SK-N-SH (cell line): ENCODE measurements around the gene PORCN. TPM values are rescaled to one million over a fixed set of nuclear protein-coding genes. Genes with fewer than 3 reads are reported as not detected.

Experiments used
- CTCF ChIA-PET: fragments of 300-600, 350-600 bp; formaldehyde crosslinking; extraction: SDS; loops from one replicate; lab custom pipeline; 2021; lab: Yijun Ruan, JAX
- POLR2A ChIA-PET: fragments of 350-600 bp; sonication (Branson Sonifier 250); formaldehyde crosslinking; extraction: SDS; loops from one replicate; lab custom pipeline; 2020; ENCODE audit warnings: antibody characterized with exemption, inconsistent platforms; lab: Yijun Ruan, JAX
- DNase-seq: peaks from one replicate; pipeline ENCODE4 v3.0.0; 2012
- H2AFZ ChIP-seq: fragments of 200-600 bp; sonication (generic); 2 replicates; pipeline ENCODE4 v1.8.1; 2016; ENCODE audit warnings: antibody characterized with exemption, mild to moderate bottlenecking, low read depth
- H3F3A ChIP-seq: fragments of 200-600 bp; sonication (generic); replicated peaks from 2 replicates; pipeline ENCODE3; 2016; ENCODE audit warnings: antibody characterized with exemption, mild to moderate bottlenecking; ENCODE audit not compliant: insufficient read depth
- H3K27ac ChIP-seq, 2 experiments: fragments of 200-500 bp in 1 of 2; fragments of 200-600 bp in 1 of 2; sonication (Bioruptor generic) in 1 of 2; sonication (generic), shearing (Covaris generic) in 1 of 2; 2 replicates each; pipeline versions ENCODE4 v1.5.1 to v1.6.1; 2014 to 2016; ENCODE audit warnings: low read depth in 2 of 2, inconsistent platforms in 1 of 2, low read length in 1 of 2, mild to moderate bottlenecking in 1 of 2, mixed read lengths in 1 of 2
- H3K27me3 ChIP-seq: fragments of 200-600 bp; sonication (generic), shearing (Covaris generic); 2 replicates; pipeline ENCODE4 v1.6.1; 2016; ENCODE audit warnings: mixed run types; ENCODE audit not compliant: insufficient read depth
- H3K36me3 ChIP-seq, 2 experiments: fragments of 200-500 bp in 1 of 2; fragments of 200-600 bp in 1 of 2; sonication (Bioruptor generic) in 1 of 2; sonication (generic) in 1 of 2; replicated peaks in 1 of 2; 2 replicates each; pipeline versions ENCODE3 to v1.5.1; 2014 to 2016; ENCODE audit warnings: low read length in 1 of 2, mild to moderate bottlenecking in 1 of 2; ENCODE audit not compliant: insufficient read depth in 2 of 2, control insufficient read depth in 1 of 2
- H3K4me1 ChIP-seq, 2 experiments: fragments of 200-500 bp in 1 of 2; fragments of 200-600 bp in 1 of 2; sonication (Bioruptor generic) in 1 of 2; sonication (generic), shearing (Covaris generic) in 1 of 2; 2 replicates each; pipeline versions ENCODE4 v1.5.1 to v1.6.1; 2014 to 2016; ENCODE audit warnings: low read depth in 1 of 2, low read length in 1 of 2, mixed run types in 1 of 2; ENCODE audit not compliant: insufficient read depth in 2 of 2, control insufficient read depth in 1 of 2
- H3K4me2 ChIP-seq: fragments of 200-600 bp; sonication (generic), shearing (Covaris generic); 2 replicates; pipeline ENCODE4 v1.6.1; 2017; ENCODE audit warnings: mixed run types
- H3K4me3 ChIP-seq, 2 experiments: fragments of 200-500 bp in 1 of 2; fragments of 200-600 bp in 1 of 2; sonication (Bioruptor generic) in 1 of 2; sonication (generic), shearing (Covaris generic) in 1 of 2; 2 replicates each; pipeline versions ENCODE4 v1.5.1 to v1.8.1; 2014 to 2016; ENCODE audit warnings: low read depth in 2 of 2, inconsistent platforms in 1 of 2, low read length in 1 of 2, mild to moderate bottlenecking in 1 of 2, mixed read lengths in 1 of 2, moderate library complexity in 1 of 2
- H3K79me2 ChIP-seq: fragments of 200-600 bp; sonication (generic); 2 replicates; pipeline ENCODE4 v1.8.1; 2017; ENCODE audit warnings: mild to moderate bottlenecking; ENCODE audit not compliant: insufficient read depth
- H3K9ac ChIP-seq: fragments of 200-600 bp; sonication (generic); 2 replicates; pipeline ENCODE4 v1.6.1; 2017; ENCODE audit warnings: mixed run types
- H3K9me2 ChIP-seq: fragments of 200-600 bp; sonication (generic); 2 replicates; pipeline ENCODE4 v1.6.1; 2017; ENCODE audit warnings: mixed run types
- H3K9me3 ChIP-seq: fragments of 200-600 bp; sonication (generic); 2 replicates; pipeline ENCODE4 v1.6.1; 2017; ENCODE audit warnings: mixed run types, mild to moderate bottlenecking, moderate library complexity
- H4K20me1 ChIP-seq: fragments of 200-600 bp; sonication (generic); 2 replicates; pipeline ENCODE4 v1.6.1; 2017; ENCODE audit warnings: mild to moderate bottlenecking, mixed run types; ENCODE audit not compliant: insufficient read depth
- CHD2 ChIP-seq: fragments of 150-350 bp; IDR thresholded peaks from 2 replicates; pipeline ENCODE4 v1.6.1; 2018; ENCODE audit warnings: low read length; ENCODE audit not compliant: partially characterized antibody
- EP300 ChIP-seq, 2 experiments: IDR thresholded peaks; 2 replicates each; pipeline versions ENCODE4 v1.4.0 to v1.6.1; 2012; ENCODE audit warnings: borderline replicate concordance in 1 of 2, low read depth in 1 of 2, low read length in 1 of 2
- GABPA ChIP-seq: IDR thresholded peaks from 2 replicates; pipeline ENCODE4 v1.4.0; 2012; ENCODE audit warnings: low read depth, mild to moderate bottlenecking
- JUND ChIP-seq: IDR thresholded peaks from 2 replicates; pipeline ENCODE4 v1.4.0; 2012
- MEF2A ChIP-seq: IDR thresholded peaks from 2 replicates; pipeline ENCODE4 v1.4.0; 2012; ENCODE audit warnings: low read depth, borderline replicate concordance
- NRF1 ChIP-seq: IDR thresholded peaks from 2 replicates; pipeline ENCODE4 v1.6.1; 2012; ENCODE audit warnings: low read depth, mild to moderate bottlenecking, low read length
- POLR2AphosphoS5 ChIP-seq: IDR thresholded peaks from 2 replicates; pipeline ENCODE4 v1.6.1; 2012; ENCODE audit warnings: low read depth, low read length
- RAD21 ChIP-seq: IDR thresholded peaks from 2 replicates; pipeline ENCODE4 v1.6.1; 2012; ENCODE audit warnings: mild to moderate bottlenecking, low read length
- ZBTB33 ChIP-seq: IDR thresholded peaks from 2 replicates; pipeline ENCODE4 v1.4.0; 2012; ENCODE audit warnings: low read depth, borderline replicate concordance
- WGBS: methylation state at CpG from one replicate; pipeline ENCODE4 v1.1.6; 2017; ENCODE audit warnings: low lambda C conversion rate; 5-methylcytosine and 5-hydroxymethylcytosine counted together
- polyA plus RNA-seq, 3 experiments: library from polyadenylated mRNA; depleted of rRNA; stranded (reverse); fragments of >200 nt; gene quantifications; 2 replicates each; pipeline ENCODE4 v1.2.3, GENCODE V29; 2012
- TF ChIP-seq, protein P1 (sequence below): fragments of 200-600 bp; sonication (generic); IDR thresholded peaks from 2 replicates; pipeline ENCODE4 v1.6.1; 2017; ENCODE audit warnings: antibody characterized with exemption, mild to moderate bottlenecking, moderate library complexity
- TF ChIP-seq, protein P2 (sequence below): IDR thresholded peaks from 2 replicates; pipeline ENCODE4 v1.4.0; 2012; ENCODE audit warnings: low read depth, borderline replicate concordance

The PORCN gene
- polyA plus RNA-seq, 1 of the 3 experiments (the other 2 are of a cell fraction), result 11.0 TPM

DNA sequence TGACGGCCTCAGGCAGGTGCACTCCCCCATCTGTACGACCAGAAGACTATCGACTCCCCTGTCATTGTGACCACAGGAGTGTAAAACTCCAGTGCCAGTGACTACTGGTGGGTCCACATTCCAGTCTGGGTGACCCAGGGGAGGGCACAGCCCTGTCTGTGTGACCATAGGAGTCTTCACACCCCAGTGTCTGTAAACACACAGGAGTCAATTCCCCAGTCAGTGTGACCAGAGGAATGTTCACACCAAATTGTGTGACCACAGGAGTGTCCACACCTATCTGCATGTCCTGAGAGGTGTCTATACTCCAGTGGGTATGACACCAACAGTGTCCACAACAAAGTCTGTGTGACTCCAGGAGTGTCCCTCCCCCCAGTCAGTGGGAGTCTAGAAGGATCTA is 20.8 kb upstream of the PORCN start:
- Histone ChIP-seq H3K79me2 (no peaks in the 10 kb centered on the region), H3K27ac (no peak overlapping the region), H4K20me1 (no peaks in the 10 kb centered on the region), H3K36me3 (no peaks in the 10 kb centered on the region), H3K9me3 (no peaks in the 10 kb centered on the region), H2AFZ (no peak overlapping the region), H3K4me2 (no peak overlapping the region), H3K9me2 (no peaks in the 10 kb centered on the region), H3K4me3 (no peak overlapping the region), H3F3A (no peaks in the 10 kb centered on the region), H3K27me3 (no peaks in the 10 kb centered on the region), H3K4me1 (no peaks in the 10 kb centered on the region), H3K9ac (no peak overlapping the region)
- DNase-seq, result no peak
- WGBS, result 73% methylated on average over 3 of the region's 3 CpGs
- ChIA-PET POLR2A (no interaction called here), CTCF (no interaction called here)
- TF ChIP-seq JUND (no peak), GABPA (no peak), MEF2A (no peak)

GRCh38 chrX:48489296-48489695 is 19.5 kb upstream of the PORCN start:
- H3K9me2 ChIP-seq, result no peaks in the 10 kb centered on the region
- no peaks in the 10 kb centered on the region for H3K36me3 ChIP-seq
- no peak overlapping the region for H3K4me2 ChIP-seq
- H3K27me3 ChIP-seq, result no peaks in the 10 kb centered on the region
- ChIA-PET CTCF (no interaction called here), POLR2A (no interaction called here)
- no peaks in the 10 kb centered on the region for H4K20me1 ChIP-seq
- no peaks in the 10 kb centered on the region for H3K79me2 ChIP-seq
- no peaks in the 10 kb centered on the region for H3K4me1 ChIP-seq
- H3F3A ChIP-seq, result no peaks in the 10 kb centered on the region
- TF ChIP-seq, protein P1, sequence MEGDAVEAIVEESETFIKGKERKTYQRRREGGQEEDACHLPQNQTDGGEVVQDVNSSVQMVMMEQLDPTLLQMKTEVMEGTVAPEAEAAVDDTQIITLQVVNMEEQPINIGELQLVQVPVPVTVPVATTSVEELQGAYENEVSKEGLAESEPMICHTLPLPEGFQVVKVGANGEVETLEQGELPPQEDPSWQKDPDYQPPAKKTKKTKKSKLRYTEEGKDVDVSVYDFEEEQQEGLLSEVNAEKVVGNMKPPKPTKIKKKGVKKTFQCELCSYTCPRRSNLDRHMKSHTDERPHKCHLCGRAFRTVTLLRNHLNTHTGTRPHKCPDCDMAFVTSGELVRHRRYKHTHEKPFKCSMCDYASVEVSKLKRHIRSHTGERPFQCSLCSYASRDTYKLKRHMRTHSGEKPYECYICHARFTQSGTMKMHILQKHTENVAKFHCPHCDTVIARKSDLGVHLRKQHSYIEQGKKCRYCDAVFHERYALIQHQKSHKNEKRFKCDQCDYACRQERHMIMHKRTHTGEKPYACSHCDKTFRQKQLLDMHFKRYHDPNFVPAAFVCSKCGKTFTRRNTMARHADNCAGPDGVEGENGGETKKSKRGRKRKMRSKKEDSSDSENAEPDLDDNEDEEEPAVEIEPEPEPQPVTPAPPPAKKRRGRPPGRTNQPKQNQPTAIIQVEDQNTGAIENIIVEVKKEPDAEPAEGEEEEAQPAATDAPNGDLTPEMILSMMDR, result no peak
- TF ChIP-seq CHD2, result no peak
- TF ChIP-seq NRF1, result no peak
- TF ChIP-seq POLR2AphosphoS5, result no peak
- TF ChIP-seq EP300 (IDR thresholded peaks at IDR 0.05; ENCODE audit: borderline replicate concordance in 1 of 2, low read depth in 1 of 2, low read length in 1 of 2), result no peak
- no peak for TF ChIP-seq ZBTB33
- no peak for TF ChIP-seq RAD21
- TF ChIP-seq, protein P2, sequence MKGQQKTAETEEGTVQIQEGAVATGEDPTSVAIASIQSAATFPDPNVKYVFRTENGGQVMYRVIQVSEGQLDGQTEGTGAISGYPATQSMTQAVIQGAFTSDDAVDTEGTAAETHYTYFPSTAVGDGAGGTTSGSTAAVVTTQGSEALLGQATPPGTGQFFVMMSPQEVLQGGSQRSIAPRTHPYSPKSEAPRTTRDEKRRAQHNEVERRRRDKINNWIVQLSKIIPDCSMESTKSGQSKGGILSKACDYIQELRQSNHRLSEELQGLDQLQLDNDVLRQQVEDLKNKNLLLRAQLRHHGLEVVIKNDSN, result no peak
- no peak for DNase-seq
- no peaks in the 10 kb centered on the region for H3K9me3 ChIP-seq
- H2AFZ ChIP-seq, result no peak overlapping the region
- WGBS, result 72% methylated on average over 5 of the region's 9 CpGs
- no peak overlapping the region for H3K27ac ChIP-seq
- H3K4me3 ChIP-seq, result no peak overlapping the region
- no peak overlapping the region for H3K9ac ChIP-seq
